Stimulated activated CD8-positive, alpha-beta memory T cell treated with anti-CD3 and anti-CD28 coated beads, Interleukin-4, amount 100 ng/mL, for 24 hours (primary cell): ENCODE measurements around the gene OTOS.

Experiments
- DNase-seq: peaks from one replicate; pipeline ENCODE4 v3.0.0-alpha.2; 2020; ENCODE audit warnings: low read depth

OTOS gene

DNA sequence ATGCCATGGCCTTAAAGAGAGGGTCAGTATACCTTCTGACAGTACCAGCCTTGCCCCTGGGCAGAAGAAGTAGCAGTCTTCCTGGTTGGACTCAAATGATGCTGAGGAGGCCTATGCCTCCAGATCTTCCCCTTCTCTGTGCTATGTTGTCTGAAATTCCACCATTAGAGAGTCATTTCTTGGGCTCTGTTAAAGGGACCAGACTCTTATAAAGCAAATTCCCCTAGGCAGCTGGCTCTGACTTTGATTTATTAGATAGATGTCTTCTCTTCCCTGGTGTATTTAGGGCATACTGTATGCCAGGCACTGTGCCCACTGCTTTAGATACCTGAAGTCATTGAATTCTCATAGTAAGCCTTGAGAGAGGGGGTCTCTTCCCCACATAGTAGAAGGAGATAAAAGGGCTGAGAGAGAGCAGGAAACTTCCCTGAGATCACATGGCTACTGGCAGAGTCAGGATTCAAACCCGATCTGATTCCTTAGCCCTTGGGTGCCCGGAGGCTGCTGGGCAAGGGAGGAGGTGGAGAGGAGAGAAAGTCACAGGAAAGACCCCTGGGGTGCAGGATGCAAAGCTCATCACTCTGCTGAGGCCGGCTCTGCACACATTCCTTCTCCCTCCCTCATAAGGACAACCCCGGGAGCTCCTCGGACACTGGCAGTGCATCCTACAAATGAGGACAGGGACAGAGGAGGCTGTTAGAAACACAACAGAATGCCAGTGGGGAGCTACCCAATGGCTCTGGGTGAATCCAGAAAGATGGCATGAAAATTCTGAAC, 27.4 kb downstream of the OTOS start:
- DNase-seq = no peak

DNA sequence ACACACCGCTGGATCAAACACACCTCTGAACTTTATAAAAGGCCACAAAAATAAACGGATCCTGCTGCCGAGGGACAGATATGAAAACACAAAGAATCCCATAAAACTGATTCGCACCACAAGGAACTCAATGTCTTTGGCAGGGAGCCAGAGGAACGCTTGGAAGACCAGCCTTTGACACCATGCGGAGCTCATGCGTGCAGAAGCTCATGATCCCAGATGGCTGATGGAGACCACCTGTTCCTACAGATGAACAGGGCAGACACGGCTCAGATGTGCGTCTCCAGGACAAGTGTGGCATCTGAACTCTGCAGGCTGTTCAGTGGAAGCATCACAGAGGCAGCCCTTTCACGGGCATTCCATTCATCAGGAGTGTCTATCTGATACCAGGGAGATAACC, 29.2 kb downstream of the OTOS start:
- no peak for DNase-seq

DNA sequence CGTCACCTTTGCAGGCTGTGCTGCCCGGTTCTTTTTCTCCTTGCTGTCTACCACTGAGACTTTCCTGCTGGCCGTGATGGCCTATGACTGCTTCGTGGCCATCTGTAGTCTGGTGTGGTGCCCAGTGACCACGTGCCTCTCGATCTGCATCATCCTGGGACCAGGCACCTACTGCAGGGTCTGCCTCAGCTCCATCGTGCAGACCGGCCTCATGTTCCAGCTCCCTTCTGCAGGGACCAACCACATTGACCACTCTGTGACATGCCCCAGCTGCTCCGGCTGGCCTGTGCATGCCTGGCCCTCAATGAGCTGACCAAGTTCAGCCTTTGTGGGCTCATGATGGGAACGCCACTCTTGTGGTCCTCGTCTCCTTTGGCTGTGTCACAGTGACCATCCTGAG, 31.1 kb downstream of the OTOS start:
- DNase-seq = no peak

DNA sequence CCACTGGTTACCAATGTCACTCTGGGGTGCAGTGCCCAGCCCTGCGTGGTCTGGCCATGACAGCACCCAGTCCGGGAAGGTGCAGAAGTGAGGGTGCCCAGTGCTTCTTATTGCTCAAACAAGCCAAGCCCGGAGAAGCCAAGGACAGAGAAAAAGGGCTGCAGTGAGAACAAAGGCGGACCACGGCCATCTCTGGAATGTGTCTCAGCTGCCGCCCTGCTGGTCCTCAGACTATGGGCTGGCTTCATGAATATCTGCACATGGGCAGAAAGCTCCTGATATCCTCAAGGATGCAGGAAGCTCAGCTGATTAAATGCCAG, 33.0 kb downstream of the OTOS start:
- DNase-seq = no peak

DNA sequence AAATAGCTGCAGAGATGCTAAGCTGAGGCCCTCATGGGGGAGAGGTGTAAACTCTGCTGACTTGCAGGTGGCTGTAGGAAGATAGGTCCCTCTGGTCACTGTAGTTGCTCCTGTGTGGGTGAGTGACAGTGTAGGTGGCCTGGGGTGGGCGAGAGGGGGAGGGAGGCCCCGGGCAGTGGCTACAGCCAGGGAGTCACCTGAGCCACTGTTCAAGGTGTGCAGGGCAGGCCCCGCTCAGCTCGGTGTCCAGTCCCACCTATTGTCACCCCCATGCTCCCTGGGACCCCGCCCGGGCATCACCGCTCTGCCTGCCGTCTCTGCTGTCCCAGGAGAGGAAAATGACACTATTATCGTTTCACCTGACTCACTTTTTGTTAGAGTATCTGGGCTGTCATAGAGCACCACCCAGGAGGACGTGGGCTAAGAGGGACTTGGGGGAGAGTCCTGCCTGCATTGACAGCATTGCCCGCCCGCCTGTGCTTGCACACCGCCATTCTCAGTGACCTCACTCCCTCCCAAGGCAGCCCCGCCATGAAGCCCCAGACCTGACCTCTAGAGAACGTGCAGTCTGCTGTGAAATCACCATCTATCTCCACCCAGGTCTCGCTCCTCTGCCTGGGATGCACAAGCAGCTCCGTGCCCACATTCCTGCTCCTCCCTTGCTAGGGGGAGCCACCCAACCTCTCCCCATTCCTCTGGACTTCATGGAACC, 33.5 kb downstream of the OTOS start:
- DNase-seq = no peak

DNA sequence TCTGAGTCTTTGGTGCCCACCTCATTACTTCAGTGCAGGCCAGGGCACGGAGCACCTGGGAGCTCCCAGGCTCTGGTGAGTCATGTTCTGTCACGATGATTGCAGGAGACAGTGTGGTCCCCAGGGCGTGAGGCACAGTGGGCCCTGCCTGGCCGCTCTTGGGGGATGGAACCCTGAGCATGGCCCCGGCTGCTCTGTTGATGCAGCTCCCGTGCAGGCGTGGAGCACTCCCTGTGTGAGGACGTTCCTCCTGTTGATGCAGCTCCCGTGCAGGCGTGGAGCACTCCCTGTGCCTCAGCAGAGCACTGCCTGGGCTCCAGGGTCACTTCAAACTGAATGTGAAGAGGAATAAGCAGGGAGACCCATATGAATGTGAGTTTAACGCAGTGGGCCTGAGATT, 34.5 kb downstream of the OTOS start:
- no peak for DNase-seq

DNA sequence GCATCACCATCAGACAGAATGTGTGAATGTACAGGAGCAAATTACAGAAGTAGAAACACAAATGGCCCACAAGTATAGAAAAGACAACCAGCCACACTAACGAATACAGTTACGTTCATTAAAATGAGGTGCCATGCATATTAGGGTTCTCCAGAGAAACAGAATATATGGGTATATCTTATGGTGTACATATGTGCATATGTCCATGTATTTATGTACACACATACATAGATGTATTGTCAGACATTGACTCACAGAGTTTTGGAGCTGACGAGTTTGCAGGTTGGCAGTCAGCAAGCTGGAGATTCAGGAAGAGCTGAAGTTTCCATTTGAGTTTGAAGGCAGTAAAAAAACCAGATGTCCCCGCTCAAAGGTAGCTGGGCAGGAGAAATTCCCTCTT, 37.3 kb downstream of the OTOS start:
- no peak for DNase-seq

DNA sequence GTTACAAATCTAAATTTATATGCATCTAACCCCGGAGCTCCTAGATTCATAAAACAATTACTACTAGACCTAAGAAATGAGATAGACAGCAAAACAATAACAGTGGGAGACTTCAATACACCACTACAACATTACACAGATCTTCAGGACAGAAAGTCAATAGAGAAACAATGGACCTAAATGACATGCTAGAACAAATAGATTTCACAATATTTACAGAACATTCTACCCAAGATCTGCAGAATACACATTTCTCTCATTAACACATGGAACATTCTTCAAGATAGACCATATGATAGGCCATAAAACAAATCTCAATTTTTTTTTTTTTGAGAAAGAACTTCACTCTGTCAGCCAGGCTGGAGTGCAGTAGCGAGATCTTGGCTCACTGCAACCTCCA, 42.1 kb downstream of the OTOS start:
- DNase-seq = no peak

DNA sequence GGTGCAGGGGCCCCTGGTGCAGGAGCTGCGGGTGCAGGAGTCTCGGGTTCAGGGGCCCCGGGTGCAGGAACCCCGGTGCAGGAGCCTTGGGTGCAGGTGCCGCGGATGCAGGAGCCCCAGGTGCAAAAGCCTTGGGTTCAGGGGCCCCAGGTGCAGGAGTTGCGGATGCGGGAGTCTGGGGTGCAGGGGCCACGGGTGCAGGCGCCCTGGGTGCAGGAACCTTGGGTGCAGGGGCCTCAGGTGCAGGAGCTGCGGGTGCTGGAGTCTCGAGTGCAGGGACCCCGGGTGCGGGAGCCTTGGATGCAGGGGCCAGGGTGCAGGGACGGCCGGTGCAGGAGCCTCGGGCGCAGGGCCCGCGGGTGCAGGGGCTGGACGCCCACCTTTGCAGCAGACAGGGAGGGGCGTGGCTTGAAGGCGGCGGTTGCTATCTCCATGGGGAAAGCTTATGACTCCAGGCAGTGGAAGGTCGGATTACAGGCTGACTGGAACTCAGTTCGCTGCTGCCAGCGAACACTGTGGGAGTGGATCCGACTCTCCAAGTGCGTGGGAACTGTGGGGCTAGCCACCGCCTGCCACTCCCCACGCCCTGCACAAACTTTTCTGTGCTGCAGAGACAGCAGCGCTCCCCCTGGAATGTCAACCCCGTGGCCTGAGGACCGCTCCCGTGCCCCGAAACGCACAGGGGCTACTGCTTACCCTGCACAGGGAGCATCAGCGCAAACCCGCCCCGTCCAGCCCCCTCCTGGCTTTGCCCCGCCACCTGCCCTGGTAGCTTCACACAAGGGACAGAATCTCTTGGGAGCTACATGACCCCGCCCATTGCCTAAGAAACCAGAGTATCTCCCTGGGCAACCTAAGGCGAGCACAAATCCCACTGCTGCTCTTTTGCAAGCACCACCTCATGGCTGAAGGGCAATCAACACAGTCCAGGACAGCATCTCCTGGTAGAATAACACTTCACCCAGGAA, 44.6 kb downstream of the OTOS start:
- no peak for DNase-seq

DNA sequence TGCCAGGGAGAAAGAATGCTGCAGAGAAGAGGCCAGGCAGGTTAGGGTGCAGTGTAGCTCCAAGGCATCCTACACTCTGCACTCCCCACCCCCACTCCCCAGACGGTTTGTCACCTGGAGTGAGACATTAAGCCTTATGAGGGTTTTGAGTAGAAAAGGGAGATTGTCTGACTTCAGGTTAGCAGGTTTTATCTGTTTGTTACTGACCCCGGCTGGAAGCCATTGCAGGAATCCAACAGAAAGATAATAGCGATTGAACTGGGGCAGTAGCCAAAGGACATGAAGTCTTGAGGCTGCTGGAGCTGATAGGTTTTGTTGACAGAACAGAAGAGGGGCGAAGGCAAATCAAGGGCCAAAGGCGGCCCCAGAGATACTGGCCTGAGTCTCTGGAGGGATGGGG, 51.2 kb downstream of the OTOS start:
- no peak for DNase-seq
